ENCODE measurements around the gene INPP4B.
"Not testable (repeated sequence)": the region's sequence is repeated elsewhere in the genome, so short reads cannot be mapped to it uniquely, and the experiment has no call there.

The INPP4B gene

DNA sequence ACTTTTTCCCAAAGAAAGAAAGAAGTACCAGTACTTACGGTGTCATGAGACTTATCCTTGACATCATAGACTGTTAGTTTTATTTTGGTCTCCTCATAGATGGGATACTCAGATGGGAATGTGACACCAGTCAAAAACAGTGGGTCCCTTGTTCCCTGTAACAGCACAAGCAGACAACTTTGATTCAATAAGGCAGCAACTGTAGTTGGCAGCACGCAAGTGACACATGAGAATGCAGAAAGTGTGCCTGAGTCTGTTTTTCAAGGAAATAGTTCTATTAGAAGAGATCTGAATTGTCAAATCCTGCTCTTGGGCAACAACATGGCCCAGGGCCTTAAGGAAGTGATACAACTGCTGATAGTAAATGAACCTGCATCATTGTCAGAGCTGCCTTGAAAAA is 443.2 kb downstream of the INPP4B start:
- no peak for DNase-seq

DNA sequence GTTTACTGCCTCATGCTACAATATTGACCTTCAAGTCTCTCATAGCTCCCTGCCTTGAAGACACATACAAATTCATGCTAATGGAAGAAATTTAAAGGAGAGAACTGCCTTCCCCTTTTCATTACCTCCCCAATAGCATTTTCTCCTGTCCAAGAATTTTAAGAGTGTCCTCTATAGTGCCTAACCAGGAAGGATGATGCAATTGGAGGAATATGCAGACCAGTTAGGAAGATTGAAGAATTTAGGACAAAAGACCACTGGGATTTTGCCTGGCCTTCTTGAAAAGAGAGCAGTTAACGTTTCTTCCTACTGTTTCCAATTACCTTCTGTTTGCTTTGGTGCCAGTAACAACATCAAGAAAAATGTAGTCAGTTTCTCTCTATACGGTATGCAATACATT is 443.9 kb downstream of the INPP4B start:
- no peak for DNase-seq

DNA sequence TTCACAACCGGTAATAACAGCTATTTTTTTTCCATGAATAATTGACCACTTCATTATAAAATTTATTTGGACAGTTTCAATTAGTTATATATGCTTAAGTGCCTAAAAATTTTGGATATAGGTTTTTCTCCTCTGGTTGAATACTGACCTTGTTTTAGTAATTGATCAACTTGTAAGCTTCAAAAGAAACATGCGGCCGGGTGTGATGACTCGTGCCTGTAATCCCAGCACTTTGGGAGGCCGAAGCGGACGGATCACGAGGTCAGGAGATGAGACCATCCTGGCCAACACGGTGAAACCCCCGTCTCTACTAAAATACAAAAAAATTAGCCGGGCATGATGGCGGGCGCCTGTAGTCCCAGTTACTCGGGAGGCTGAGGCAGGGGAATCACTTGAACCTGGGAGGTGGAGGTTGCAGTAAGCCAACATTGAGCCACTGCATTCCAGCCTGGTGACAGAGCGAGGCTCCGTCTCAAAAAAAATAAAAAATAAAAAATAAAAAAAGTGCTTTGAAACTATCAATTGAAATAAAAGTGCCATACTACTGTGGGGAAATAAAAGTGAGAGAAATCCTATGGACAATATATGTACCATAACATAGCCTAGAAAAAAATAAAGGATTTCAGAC is 448.6 kb downstream of the INPP4B start:
- DNase-seq, result not testable (repeated sequence)

DNA sequence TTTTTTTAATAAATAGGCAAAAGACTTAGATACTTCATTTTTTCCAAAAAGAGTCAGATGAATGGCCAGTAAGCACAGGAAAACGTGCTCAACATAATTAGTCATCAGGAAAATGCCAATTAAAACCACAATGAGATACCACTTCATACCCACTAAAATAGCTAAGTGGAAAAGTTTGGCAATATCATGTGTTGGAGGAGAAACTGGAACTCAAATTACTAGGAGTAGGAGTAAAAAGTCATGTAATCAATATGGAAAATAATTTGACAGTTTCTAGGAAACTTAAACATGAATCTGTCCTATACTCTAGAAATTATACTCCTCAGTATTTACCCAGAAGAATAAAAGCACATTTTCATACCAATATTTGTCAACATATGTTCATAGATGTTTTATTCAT is 449.8 kb downstream of the INPP4B start:
- DNase-seq, result no peak

DNA sequence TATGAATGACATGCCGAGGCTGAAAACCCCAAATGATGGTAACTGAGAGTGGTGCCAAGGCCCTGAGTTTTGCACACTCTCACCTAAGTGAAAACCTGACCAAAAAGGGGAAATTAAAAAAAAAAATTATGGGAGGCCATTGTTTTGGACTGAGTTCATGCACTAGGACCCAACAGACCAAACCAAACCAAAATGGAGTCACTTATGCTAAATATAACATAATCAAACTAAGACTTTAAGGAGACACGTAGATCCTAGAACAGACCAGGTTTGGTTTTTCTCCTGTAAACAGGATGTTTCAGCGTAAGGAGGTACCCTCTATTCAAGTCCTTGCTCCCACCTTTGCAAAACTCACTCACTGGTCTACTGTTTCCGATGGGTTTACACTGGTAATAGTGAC is 453.0 kb downstream of the INPP4B start:
- no peak for DNase-seq

DNA sequence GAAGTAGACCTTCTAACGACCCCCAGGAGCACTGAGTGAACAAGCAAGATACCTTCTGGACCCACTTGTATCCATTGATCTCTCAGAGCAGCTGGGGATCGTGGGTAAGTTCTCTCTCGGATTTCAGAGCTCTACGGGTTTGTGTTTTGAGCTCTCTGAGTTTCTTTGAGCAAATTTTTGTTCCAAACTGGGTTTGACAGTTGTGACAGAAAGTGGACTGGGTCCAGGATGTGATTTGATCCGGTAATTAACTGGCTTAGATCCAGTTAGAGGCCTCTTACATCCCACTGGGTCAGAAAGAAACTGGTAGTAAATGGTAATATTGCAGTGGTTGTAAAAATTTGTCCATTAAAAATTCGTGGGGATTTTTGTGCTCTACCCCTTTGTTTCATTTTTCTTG is 459.2 kb downstream of the INPP4B start:
- DNase-seq, result no peak

DNA sequence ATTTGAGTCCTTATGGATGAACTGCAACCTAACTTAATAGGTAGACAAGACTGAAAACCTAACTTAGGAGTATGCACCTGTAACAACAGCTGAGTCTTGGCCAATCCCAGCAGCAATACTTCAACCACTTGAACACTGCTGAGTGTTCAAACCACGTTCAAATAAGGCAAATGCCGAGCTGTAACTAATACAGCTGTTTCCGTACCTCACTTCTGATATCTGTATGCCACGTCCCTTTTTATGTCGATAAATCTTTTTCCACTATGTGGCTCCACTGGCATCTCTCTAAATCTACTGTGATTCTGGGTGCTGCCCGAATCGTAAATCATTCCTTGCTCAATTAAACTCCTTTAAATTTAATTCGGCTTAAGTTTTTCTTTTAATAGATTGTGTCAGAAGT is 459.7 kb downstream of the INPP4B start:
- no peak for DNase-seq

DNA sequence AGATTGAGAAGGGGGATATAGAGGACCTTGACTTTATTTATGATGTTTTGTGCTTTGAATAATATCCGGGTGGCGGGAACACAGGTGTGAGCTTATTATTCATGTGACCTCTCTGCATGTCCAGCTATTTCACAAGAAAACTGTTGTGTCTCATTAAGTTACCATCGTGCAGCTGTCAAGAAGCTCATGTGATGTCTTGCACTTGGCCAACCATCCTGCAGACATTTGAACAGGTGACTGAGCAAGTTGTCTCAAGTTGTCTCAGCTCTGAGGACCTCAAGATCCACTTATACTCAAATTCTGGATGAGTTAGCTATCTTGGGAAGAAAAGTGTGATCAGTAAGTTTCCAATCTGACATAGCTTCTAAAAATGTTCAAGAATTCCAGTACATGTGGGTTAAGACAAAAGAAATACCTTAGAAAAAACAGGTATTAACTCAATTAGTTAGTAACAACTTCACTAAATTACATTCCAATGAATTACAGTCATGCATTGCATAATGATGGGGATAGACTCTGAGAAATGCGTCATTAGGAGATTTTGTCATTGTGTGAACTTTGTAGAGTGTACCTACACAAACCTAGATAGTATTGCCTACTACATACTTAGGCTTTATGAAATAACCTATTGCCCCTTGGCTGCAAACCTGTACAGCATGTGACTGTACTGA is 462.2 kb downstream of the INPP4B start:
- DNase-seq, result no peak

DNA sequence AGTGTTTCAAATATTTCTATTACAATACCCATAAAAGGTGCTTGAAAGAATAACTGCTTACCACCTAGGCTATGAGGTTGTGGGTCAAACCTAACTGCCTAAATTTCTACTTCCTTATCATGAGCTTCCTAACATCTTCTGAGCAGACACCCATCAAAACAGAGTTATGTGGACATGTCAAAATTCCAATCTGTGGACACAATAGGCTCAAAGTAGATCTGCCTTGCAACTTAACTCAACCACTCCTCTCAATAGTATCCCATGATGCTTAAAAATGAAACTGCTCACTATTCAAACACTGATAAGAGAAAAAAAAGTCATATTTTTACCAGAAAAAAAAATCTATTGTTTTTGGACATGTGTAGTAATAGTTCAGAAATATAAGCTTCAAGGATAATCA is 462.7 kb downstream of the INPP4B start:
- DNase-seq, result no peak

DNA sequence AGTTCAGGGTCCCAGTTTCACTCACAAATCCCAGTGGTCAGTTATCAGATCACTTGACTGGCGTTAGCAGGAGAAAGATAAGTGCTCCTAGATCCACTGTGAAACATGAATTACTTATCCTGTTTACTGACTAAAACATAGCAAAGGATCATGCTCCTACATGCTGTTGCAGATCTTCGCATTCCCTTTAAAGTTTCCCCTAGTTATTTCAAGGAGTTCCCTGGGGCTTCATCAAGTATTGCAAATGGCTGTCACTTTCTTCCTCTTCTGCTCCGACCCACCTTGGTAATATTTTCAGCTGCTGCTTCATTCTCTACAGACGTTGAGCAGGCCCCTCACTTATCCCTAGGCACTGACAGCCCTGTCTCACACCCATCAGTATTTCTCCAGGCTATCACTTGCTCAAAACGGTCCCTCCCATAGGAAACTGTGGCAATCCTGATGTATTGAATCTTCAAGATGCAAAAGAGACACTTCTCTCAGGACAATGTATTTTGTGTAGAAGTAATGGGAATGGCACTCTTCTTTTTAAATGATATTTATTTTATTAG is 466.0 kb downstream of the INPP4B start:
- no peak for DNase-seq

DNA sequence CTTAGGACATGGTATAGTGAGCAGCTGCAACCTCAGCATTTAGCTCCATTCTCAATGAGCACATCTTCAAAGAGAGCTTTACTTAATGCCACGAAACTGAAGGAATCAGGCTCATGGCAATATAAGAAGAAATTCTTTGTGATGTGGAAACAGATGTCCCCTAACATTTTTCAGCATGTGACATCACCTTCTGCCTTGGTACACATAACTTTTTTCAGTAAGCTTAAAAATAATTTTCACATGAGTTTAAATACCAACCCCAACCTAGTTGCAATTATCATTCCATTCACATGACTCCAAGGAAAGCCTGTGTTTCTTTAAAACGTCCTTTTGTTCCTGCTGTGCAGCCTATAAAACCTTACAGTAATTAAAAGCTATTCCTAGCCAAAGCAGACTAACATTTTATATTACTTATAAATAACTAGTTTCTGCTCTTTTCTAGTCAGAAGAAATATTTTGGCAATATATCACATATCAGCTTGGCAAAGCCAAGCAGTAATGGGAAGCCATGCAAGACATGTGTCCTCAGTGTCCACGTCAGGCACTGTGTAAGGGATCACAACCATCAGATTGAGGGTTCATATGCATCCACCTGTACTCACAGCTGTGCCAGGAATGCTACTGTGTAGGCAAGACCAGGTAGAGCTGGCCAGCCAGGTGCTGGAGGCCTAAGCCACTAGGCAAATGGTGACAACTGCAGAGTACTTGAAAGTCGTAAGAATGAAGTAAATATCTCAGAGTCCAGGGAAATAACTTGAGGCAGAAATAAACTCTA is 466.6 kb downstream of the INPP4B start:
- DNase-seq, result no peak

DNA sequence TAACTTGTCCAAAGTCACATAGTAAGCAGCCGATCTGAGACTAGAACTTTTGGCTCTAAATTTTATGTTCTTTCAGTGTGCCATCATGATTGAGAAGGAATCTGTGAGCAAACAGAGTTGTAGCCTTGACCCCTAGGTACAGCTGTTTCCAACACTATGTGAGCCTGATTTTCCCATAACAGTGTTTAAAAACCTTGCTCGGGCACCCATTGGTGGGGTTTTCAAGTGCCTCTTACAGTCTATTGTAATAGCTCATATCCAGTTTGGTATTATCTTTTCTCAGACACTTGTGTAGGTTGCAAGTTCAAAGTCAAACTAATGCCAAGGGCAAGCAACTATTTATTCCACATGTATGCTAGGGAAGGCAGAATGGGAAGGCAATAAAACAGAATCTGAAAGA is 467.9 kb downstream of the INPP4B start:
- no peak for DNase-seq

DNA sequence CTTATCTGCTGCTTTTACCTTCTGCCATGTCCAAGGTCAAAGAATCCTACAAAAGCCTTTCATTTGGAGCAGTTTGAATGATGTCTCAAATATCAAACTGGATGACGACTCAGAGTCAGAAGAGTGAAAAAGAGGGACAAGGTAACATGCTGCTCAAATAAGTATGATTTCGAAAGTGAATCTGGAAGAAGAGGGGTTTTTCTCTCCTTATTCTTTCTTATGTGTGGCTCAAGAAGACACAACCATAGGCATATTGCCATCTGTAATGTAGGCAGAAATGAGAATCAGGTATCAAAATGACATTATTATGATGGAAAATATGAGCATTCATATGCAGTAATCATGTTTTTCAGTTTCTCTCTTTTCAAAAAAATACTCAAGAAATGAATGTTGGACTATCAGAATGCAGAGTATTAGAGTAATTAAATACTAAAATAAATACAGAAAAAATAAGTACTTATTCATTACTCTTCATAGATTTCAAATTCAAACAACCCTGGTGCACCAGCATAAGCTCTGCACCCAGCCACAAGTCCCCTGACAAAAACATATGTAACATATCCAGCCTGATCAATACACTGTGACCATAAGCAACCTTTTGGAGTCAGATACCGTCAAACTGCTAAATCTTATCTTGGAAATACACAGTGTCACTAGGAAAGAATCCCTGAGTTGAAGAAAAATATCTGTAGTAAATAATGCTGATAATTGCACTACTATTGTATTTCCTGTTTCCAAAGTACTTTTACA is 468.6 kb downstream of the INPP4B start:
- no peak for DNase-seq

DNA sequence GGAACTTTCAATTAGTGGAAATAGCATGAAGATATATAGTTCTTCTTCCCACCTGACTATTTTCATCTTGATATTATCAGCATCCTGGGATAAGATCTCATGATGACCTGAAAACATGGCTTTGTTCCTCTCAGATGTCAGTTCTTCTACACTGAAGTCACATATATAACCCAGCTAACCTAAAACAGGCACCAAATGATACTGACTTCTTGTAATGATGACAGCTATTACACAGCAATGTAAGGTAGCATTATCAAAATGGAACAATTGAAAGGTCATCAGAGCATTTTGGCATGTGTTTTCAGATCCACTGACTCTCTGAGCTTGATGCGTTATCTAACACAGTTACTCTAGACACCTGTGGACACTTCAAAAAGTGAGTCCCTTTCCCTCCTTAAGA is 469.9 kb downstream of the INPP4B start:
- no peak for DNase-seq

DNA sequence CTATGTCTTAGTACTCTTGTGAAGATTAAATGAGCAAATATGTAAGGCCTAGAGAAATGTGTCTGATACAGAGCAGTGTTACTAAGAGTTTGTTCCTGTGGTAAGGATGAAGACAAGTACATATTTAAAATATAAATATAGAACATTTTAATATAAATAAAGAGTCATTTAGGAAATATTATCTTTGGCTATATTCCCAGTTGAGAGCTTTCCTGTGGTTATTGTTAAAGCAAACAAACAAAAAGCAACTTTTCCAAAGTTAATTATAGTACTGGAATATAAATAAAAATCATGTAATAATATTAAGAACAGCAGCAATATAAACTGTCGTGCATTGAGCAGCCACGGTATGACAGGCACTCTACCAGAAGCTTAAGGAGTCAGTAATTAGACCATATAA is 472.5 kb downstream of the INPP4B start:
- DNase-seq, result no peak

DNA sequence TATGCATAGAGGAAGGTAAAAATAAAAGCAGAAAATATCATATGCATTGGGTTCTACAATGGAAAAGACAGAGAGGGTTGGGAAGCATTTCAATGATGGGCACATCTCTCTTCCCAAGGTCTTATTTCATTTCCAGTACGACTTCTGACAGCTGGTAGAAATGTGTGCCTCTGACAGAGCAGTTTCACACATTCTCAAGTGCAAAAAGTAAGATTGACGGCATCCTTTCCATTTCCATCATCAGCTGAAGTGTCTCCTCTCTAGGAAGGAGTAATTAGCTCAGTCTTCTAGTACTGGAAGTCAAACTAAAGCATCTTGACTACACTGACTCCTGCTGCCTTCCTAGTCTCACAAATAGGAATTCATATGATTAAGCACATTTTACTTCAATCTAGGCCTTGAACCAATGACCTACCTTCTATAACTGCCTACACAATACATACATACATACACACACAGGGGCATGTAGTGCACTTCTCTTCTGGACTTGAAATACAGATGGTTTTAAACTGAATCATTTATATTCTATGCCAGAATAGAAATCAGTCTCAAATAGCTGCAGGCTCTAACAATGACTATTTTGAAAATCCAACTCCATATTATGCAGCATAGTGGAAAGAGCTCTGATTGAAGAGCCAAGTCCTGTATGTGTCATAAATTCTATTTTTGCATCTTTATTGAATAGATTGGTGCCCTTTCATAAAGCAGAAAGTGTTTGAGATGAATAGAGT is 473.4 kb downstream of the INPP4B start:
- DNase-seq, result no peak

DNA sequence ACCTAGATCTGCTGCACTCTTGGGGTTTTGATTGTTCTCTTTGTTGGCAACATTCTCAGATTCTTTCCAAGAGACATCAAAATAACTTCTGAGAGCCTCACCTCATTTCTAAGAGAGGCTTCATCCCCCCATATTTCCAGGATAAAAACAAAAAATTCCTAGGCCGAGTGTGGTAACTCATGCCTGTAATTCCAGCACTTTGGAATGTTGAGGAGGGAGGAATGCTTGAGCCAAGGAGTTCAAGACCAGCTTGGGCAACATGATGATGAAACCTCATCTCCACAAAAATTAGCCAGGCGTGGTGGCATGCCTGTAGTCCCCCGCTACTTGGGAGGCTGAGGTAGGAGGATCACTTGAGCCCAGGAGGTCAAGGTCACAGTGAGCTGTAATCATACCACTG is 477.0 kb downstream of the INPP4B start:
- no peak for DNase-seq

DNA sequence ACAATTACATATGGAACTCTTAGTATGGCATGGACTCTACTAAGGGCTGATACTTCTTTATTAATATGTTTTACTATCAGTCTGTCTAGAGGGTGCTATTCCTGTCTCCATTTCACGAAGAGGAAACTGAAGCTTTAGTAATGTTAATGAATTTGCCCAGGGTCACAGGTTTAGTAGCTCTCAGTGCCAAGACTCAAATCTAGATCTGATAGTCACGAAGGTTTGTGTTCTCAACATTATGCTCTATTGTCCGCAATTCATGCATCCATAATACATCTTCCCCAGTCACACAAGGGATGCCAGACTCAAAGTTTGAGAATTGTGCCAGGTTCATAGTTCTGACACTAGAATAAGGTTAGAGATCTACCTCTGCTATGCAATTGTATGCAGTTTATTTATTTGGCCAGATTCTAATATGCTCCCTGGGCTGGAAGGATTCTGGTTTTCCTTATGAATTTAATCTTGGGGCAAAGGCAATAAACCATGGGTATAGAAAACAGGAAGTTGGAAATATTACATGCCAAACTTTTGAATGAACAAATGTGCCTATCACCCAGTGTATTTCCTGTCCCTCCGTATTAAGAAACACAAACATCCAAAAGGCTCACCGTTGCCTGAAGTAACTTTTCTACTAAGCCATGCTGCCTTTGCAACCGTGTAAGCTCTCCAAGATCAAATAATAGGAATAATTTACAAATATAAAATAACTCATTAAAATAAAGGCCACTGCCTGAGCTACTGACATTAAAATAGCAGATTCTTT is 478.5 kb downstream of the INPP4B start:
- no peak for DNase-seq

DNA sequence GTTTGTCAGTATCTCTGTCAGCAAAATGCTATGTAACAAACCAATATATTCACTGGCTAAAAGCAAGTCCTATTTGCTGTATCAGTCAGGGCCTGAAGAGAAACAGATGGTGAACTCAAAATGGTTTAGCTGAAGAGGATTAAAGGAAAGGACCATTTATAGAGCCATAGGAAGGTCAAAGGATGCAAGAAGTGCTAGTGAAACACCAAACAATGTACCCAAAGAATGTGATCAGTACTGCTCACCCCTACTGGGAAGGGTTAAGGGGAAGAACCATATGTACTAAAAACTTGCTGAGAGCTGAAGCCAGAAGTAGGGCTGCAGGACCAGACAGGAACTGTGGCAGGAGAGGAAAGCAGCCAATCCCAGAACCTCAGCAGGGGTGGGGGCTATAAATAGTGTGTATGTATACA is 479.3 kb downstream of the INPP4B start:
- no peak for DNase-seq

DNA sequence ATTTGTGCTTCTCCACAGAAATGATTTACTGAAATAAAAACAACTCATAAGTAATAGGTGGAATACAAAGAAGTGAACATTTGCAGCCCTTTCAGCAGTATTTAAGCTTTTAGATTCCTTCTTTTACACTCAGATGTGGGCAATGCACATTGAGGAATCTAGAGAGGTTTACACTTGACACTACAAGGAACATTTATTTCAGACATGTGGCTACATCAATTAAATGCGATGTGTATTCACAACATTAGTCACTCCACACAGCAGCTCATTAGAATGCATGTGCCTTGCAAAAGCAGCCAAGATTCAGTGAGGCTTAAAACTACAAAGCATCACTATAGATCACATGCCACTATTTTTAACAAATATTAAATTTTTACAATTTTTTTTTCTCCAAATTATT is 480.7 kb downstream of the INPP4B start:
- no peak for DNase-seq

DNA sequence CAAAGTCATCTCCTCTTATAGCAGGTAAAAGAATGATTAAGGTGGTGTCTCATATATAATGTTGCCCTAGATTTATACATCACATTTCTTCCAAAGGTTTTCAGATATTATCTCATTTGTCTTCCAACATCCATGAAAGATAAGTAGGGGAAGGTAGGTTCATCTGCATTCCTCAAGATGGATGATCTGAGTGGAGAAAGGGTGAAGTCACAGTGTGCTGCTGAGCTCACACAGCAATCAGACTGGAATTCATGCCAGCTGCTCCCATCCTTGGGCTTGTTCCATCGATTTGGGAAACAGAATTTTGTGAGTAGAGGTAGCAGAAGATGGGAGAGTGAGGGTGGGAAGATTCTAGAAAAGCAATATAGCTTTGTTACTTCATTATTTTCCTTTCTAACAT is 482.4 kb downstream of the INPP4B start:
- DNase-seq, result no peak

DNA sequence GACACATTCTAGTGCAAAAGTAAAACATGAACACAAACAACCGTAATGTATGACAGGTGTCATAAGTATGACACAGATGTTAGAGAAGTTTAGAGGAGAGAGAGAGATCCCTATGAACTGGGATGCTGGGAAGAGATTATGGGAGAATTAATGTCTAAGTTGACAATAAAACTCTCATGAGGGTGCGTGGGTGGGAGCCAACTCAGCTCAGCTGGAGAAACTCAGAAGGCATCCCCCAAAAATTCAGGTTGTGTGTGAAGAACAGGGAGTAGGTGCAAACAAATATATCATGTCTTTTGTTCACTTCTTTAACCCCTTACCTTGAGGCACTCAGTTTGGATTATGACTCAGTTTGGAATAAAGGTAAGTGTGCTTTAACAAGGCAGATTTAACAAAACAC is 484.1 kb downstream of the INPP4B start:
- no peak for DNase-seq

Measured in NK-92 treated with Interleukin-12 subunit alpha and Interleukin-12 subunit beta, amount 100 ng/mL, for 24 hours (cell line).